Measurements from ENCODE around the gene RAB11FIP4.

- TF ChIP-seq TBL1XR1 (IDR thresholded peaks at IDR 0.05; ENCODE audit: low read length in 2 of 2): no peak
- TF ChIP-seq CBX8 (IDR thresholded peaks at IDR 0.05; ENCODE audit: borderline replicate concordance, extremely low read depth, low read depth, low read length, poor library complexity, severe bottlenecking): no peak
- TF ChIP-seq SMARCA4 (IDR thresholded peaks at IDR 0.05): no peak
- no peak for TF ChIP-seq EZH2 (IDR thresholded peaks at IDR 0.05; ENCODE audit: borderline replicate concordance, low read depth, low read length)
- TF ChIP-seq SRSF1 (IDR thresholded peaks at IDR 0.05; ENCODE audit: low read depth, low read length): no peak
- peak; percentile 55 to 63 (median 60) for TF ChIP-seq CTCF (IDR thresholded peaks at IDR 0.05 in 2 of 3, conservative IDR thresholded peaks at IDR 0.05 in 1 of 3; ENCODE audit: insufficient read depth in 2 of 3, low read depth in 1 of 3, low read length in 3 of 3)
- TF ChIP-seq PBX2 (CRISPR knock-in tag; IDR thresholded peaks at IDR 0.05; ENCODE audit: low read depth): no peak
- TF ChIP-seq PBX2 (tag; conservative IDR thresholded peaks at IDR 0.05; ENCODE audit: low read depth): no peak
- no peak for TF ChIP-seq STAG1 (CRISPR knock-in tag; IDR thresholded peaks at IDR 0.05; ENCODE audit: borderline replicate concordance)
- no peak for TF ChIP-seq ZNF589 (CRISPR knock-in tag; IDR thresholded peaks at IDR 0.05; ENCODE audit: low read depth)
- no peak for TF ChIP-seq RBBP5 (IDR thresholded peaks at IDR 0.05; ENCODE audit: borderline replicate concordance, insufficient read depth, low read length, poor library complexity, severe bottlenecking)
Observed at GRCh38 chr17:31533546-31534155, 142.2 kb downstream of the RAB11FIP4 start.

Measured in K562 (cell line).